PFSK-1 (cell line): ENCODE results near the gene SLC6A13.

Experiments
- FOXP2 ChIP-seq: optimal IDR thresholded peaks from 2 replicates; pipeline ENCODE3; 2011; ENCODE audit warnings: borderline replicate concordance, control low read depth, inconsistent platforms; ENCODE audit not compliant: insufficient read depth; ENCODE audit errors: extremely low read length, extremely low read depth
- POLR2AphosphoS5 ChIP-seq: IDR thresholded peaks from 2 replicates; pipeline ENCODE4 v1.6.1; 2012; ENCODE audit warnings: low read depth, mild to moderate bottlenecking, control low read depth, low read length, moderate library complexity
- REST ChIP-seq, 2 experiments: IDR thresholded peaks; 2 replicates each; pipeline versions ENCODE4 v1.6.1 to v1.8.0; 2011 to 2012; ENCODE audit warnings: low read depth in 2 of 2, low read length in 2 of 2, control low read depth in 1 of 2, inconsistent platforms in 1 of 2, mild to moderate bottlenecking in 1 of 2, moderate library complexity in 1 of 2; ENCODE audit not compliant: insufficient read depth in 1 of 2
- SIN3A ChIP-seq: IDR thresholded peaks from 2 replicates; pipeline ENCODE4 v1.6.1; 2012; ENCODE audit warnings: mild to moderate bottlenecking, low read length, moderate library complexity, borderline replicate concordance; ENCODE audit not compliant: insufficient read depth
- TAF1 ChIP-seq: IDR thresholded peaks from 2 replicates; pipeline ENCODE4 v1.6.1; 2012; ENCODE audit warnings: low read length, control low read depth, borderline replicate concordance; ENCODE audit not compliant: insufficient read depth

GRCh38 chr12:215116-215515 lies 47.5 kb downstream of the SLC6A13 start:
- no peak for TF ChIP-seq POLR2AphosphoS5
- no peak for TF ChIP-seq TAF1
- TF ChIP-seq SIN3A, result no peak
- no peak for TF ChIP-seq REST (IDR thresholded peaks at IDR 0.05; ENCODE audit: insufficient read depth in 1 of 2, low read depth in 2 of 2, low read length in 2 of 2)
- no peak for TF ChIP-seq FOXP2
